RWPE2 (cell line): Measurements from ENCODE around the gene PXMP4.

ENCODE experiments used
- ATAC-seq: fragments of 200-7000 bp; cut with Tn5 transposase; 3 replicates; pipeline ENCODE4 v1.9.1; 2021; ENCODE audit warnings: low read depth
- DNase-seq: peaks from one replicate; pipeline ENCODE4 v3.0.0-alpha.2; 2020; ENCODE audit warnings: low spot score
- H3K27ac ChIP-seq: fragments of 450-650 bp; 2 replicates; pipeline ENCODE4 v1.5.1; 2017; ENCODE audit warnings: mild to moderate bottlenecking; ENCODE audit not compliant: poor library complexity, severe bottlenecking
- H3K27me3 ChIP-seq: fragments of 250-450 bp; sonication (Bioruptor Pico); 2 replicates; pipeline ENCODE4 v1.5.1; 2021; ENCODE audit warnings: mild to moderate bottlenecking, moderate library complexity; ENCODE audit not compliant: insufficient read depth, poor library complexity, severe bottlenecking
- H3K36me3 ChIP-seq: fragments of 250-450 bp; sonication (Bioruptor Pico); 2 replicates; pipeline ENCODE4 v1.5.1; 2020; ENCODE audit warnings: low read depth, mild to moderate bottlenecking, moderate library complexity
- H3K4me1 ChIP-seq: fragments of 250-450 bp; sonication (Bioruptor Pico); 2 replicates; pipeline ENCODE4 v1.5.1; 2021; ENCODE audit warnings: mild to moderate bottlenecking, moderate library complexity; ENCODE audit not compliant: insufficient read depth, poor library complexity, severe bottlenecking
- H3K4me3 ChIP-seq: fragments of 250-450 bp; sonication (Bioruptor Pico); 2 replicates; pipeline ENCODE4 v1.5.1; 2021; ENCODE audit warnings: mild to moderate bottlenecking, moderate library complexity; ENCODE audit not compliant: severe bottlenecking
- H3K9me3 ChIP-seq: fragments of 250-450 bp; sonication (Bioruptor Pico); 2 replicates; pipeline ENCODE4 v1.5.1; 2021; ENCODE audit warnings: mild to moderate bottlenecking, moderate library complexity; ENCODE audit not compliant: severe bottlenecking
- CTCF ChIP-seq: fragments of 450-650 bp; IDR thresholded peaks from one replicate; pipeline ENCODE4 v1.5.1; 2017; ENCODE audit warnings: mild to moderate bottlenecking, moderate library complexity; ENCODE audit not compliant: poor library complexity, severe bottlenecking

Gene PXMP4

DNA sequence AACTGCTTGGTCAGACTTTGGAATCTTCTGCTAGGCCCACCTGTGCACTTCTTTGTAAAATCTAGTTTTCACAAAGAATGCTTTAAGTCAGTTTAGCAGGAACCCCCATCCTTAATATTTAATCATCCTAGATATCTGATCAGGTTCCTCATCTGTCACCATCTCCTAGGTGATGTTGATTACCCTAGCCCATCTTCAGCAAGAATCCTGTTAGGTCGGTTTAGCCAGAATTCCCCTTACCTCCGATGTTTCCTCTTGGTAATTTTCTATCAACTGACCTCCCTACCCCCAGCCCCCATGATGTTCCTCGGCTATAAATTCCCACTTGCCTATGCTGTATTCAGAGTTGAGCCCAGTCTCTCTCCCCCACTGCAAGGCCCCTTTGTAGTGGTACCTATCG, 9.0 kb upstream of the PXMP4 start:
- ATAC-seq (no peak), DNase-seq (no peak)
- Histone ChIP-seq H3K9me3 (no peaks in the 10 kb centered on the region), H3K27me3 (no peaks in the 10 kb centered on the region), H3K27ac (no peak overlapping the region), H3K4me1 (peaks cover 10% of the 10 kb centered on the region), H3K36me3 (no peaks in the 10 kb centered on the region), H3K4me3 (no peak overlapping the region)
- TF ChIP-seq CTCF, result no peak

GRCh38 chr20:33728463-33728862, 8.4 kb upstream of the PXMP4 start:
- Histone ChIP-seq H3K9me3 (no peaks in the 10 kb centered on the region), H3K36me3 (no peaks in the 10 kb centered on the region), H3K27ac (no peak overlapping the region), H3K4me3 (no peak overlapping the region), H3K4me1 (peaks cover 4% of the 10 kb centered on the region), H3K27me3 (no peaks in the 10 kb centered on the region)
- DNase-seq (no peak), ATAC-seq (no peak)
- no peak for TF ChIP-seq CTCF

DNA sequence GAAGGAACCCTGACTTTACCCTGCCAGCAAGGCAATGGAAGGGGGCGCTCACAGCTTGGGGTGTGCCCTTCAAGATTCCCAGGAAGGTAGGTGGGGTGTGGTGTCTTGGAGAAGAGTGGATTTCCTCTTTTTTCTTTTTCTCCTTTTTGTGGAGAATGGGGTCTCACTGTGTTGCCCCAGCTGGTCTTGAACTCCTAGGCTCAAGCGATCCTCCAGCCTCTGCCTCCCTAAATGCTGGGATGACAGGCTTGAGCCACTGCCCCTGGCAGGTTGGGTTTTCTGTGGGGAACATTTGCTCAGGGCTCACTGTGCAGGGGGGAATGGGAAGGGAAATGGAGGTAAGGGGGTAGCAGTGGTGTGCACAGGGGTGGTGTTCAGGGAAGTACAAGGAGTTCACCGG, 7.7 kb upstream of the PXMP4 start:
- no peak overlapping the region for H3K27ac ChIP-seq
- H3K4me3 ChIP-seq, result no peak overlapping the region
- DNase-seq (no peak), ATAC-seq (no peak)
- no peaks in the 10 kb centered on the region for H3K9me3 ChIP-seq
- no peak for TF ChIP-seq CTCF
- no peaks in the 10 kb centered on the region for H3K36me3 ChIP-seq
- no peaks in the 10 kb centered on the region for H3K4me1 ChIP-seq
- no peaks in the 10 kb centered on the region for H3K27me3 ChIP-seq

- ATAC-seq (no peak), DNase-seq (no peak)
- Histone ChIP-seq H3K27ac (no peak overlapping the region), H3K9me3 (no peaks in the 10 kb centered on the region), H3K4me3 (no peak overlapping the region), H3K4me1 (no peaks in the 10 kb centered on the region), H3K36me3 (no peaks in the 10 kb centered on the region), H3K27me3 (no peaks in the 10 kb centered on the region)
- TF ChIP-seq CTCF, result no peak
Observed at GRCh38 chr20:33727115-33727479, 7.0 kb upstream of the PXMP4 start.

- Histone ChIP-seq H3K36me3 (no peaks in the 10 kb centered on the region), H3K27me3 (no peaks in the 10 kb centered on the region), H3K4me1 (no peaks in the 10 kb centered on the region), H3K4me3 (no peak overlapping the region), H3K9me3 (no peaks in the 10 kb centered on the region), H3K27ac (no peak overlapping the region)
- DNase-seq (no peak), ATAC-seq (no peak)
- no peak for TF ChIP-seq CTCF
Observed at GRCh38 chr20:33725607-33726264, 5.6 kb upstream of the PXMP4 start.
